ENCODE data around the gene GLCE.

The GLCE gene

DNA sequence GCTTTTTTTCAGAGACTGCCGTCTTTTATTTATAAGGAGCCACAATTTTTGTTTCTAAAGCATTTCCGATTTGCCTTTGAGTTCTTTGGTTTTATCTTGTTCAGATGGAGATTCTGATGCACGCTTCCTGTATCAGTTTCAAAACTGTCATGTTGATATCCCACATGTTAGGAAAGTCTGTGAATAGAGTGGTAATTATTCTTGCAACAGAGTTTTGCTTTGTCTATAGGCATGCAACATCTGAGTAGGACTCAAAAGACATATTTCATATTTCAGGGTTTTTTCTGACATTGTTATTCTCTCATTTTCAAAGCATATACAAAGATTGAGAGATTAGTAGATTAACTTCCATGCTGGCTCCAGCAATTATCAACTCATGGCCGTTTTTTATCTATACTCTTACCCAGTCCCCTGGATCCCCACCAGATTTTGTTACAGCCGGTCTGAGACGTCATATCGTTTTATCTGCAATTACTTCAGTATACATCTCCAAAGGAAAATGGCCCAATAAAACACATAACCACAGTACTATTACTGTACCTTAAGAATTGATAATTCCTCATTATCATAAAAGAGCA, 160.6 kb downstream of the GLCE start:
- DNase-seq (ENCODE audit: low read depth): no peak
